Stimulated activated CD4-positive, alpha-beta T cell treated with anti-CD3 and anti-CD28 coated beads, Interleukin-1b, Interleukin-23, amount 100 ng/mL, for 4 hours (primary cell): ENCODE measurements around the gene TWNK.
A peak's percentile ranks its signal among the peaks of the same experiment; 100 is the strongest.

Source experiments
- DNase-seq, 2 donors: peaks; one replicate each; pipeline ENCODE4 v3.0.0-alpha.2; 2020; ENCODE audit warnings: low read depth in 2 of 2

TWNK gene

DNA sequence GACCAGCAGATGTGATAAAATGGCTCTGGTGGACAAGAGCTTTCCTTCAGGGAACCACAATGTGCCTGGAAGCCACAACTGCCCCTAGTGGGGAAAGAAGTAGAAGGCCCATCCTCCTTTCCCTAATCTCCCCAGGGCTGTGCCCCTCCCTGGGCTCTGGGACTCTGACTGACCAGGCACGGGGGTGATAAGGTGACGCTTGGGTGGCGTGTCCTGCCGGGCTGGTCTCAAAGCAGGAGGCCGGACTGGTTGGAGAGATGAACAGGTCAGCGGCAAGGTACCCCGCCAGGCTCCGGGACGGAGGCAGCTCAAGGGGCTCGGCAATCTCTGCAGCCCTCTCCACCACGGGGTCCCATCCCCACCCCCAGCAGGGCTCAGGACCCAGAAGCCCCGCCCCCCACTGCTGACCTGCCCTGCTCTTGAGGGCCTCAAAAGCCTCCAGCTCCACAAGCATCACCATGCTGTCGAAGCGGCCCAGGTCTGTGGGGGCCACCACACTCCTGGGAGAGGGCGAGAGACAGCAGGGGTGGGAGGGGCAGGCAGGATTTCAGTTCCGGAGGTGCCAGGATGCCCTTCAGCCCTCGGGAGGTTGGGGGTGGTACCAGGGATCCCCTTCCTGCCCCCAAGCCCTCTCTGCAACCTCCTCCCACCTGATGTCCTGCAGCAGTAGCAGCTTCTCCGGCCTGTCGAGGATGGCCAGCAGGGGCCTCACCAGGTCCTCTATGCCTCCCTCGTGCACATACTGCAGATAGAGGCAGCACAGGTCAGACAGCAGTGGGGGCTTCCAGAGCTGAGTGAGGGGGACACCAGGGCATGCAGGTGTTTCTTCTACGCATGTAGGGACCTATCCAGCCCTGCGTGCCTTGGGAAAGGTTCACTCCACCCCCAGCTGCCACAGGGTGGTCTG, 24.4 kb downstream of the TWNK start:
- no peak for DNase-seq

DNA sequence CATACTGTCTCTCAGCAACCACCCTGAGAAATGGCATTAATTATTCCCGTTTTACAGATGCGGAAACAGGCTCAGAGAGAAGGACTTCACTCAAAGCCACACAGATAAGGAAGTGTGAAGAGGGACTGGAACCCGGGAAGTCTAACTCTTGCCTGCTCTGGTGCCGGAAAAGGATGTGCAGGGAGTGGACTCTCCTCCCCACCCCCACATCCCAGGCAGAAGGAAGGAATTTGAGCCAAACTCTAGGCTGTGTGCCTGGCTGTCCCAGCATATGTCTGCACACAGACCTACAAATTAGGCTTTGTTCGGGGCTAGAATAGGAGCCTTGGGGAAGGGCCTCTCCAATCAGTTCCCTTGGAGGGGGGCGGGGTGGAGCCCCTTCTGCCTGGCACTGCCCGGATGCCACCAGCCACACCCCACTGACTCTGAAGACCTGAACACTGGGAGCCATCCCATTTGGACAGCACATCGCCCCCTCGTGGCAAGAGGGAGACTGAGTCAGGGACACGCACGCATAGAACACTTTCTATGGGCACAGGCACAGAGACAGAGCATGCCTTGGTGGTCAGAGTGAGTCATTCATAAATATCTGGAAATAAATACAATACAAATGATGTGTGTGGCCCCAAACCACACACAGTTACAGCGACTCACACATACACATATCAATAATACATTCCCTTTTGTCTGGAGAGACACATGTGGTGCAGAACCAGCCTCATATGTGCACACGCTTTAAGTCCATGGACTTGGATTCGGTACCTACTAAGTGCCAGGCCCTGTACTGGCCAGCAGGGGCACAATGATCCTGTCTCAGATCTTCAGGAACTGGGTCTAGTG, 25.4 kb downstream of the TWNK start:
- peak; percentile 64 to 69 for DNase-seq

DNA sequence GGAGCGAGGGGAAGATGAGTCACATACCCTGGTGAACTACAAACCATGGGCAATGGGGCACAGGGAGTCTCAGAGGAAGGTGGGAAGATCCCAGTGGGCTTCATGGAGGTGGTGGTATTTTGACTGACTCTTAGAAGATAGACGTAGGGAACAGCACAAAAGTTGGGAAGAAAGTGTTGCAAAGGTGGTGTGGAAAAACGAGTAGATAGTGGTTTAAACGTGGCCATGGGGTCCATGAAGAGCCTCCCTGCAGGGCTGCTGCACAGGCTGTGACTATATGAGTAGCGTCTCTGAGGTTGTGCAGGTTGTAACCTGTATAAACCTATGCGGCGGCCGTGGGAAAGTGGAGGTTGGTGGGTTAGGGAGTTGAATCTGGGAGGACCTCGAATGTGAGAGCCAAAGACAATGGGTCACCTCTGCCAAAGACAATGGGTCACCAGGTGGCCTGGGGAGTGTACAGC, 26.1 kb downstream of the TWNK start:
- DNase-seq = no peak

DNA sequence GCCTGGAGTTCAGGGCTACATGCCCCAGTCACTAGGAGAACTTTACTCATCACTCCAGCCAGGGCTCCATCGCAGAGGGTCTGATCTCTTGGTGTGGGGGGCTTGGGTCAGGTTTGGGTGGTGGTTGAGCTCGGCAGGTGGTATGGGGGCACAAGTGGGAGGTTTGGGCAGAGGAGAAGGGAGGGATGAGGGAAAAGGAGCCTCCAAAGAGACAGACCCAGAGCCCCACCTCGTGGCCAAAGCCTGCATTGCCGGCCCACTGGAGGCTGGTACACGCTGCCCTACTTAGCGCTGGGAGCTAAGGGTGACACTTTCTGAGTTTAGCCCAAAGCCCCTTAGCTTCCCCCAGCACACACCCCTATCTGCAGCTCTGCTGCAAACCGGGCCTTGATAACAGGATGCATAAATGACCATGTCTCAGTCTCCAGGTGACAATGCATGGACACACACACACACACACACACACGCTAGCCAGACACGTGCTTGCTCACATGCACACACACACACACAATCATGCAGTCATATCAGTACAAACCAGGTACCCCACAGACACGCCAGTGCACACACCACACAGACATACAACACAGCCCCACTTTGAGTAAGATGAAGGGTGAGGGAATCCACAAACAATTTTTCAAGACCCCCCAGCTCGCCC, 27.0 kb downstream of the TWNK start:
- DNase-seq = peak; percentile 64 to 73

DNA sequence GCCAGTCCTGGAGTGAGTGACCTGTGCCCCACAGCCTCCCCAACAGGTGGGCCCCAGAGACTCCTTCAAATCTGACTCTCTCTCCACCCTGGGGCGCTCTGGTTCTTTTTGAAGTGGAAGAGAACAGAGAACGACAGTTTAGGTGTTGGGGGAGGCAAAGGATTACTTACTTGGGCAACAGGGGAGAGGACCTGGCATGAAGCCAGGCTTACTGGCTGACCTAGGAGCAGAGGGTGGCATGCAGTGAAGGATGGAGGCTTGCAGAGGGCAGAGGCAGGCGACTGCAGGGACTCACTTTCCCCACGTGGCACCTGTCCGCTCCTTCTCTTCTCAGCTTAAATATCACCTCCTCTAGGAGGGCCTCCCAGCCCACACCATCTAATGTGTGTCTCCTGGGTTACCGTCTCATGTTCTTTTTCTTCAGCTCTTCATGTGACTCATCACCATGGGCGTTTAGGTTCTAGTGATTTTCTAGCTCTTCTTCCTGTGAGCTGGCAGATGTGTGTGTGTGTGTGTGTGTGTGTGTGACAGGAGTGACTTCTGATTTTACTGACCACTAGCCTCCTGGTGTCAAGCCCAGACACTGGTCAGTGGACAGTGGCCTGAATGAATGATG, 27.7 kb downstream of the TWNK start:
- DNase-seq = no peak

DNA sequence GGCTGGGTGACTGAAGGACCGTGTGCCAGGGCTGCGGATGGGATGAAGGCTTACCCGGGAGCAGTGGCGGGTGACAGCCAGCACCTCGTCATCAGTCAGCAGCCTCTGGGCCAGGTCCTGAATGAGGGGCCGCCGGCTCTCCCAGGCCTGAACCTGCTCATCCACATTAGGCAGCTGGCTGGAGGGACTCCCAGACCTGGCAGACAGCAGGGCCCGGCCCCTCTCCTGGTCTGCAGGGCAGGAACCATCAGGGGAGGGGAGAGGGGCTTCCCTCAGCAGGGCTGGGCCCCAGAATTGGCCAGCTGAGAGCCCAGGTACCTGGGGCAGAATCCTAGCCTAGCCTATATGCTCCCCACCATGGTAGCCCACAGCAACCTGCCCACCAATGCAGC, 28.2 kb downstream of the TWNK start:
- no peak for DNase-seq

DNA sequence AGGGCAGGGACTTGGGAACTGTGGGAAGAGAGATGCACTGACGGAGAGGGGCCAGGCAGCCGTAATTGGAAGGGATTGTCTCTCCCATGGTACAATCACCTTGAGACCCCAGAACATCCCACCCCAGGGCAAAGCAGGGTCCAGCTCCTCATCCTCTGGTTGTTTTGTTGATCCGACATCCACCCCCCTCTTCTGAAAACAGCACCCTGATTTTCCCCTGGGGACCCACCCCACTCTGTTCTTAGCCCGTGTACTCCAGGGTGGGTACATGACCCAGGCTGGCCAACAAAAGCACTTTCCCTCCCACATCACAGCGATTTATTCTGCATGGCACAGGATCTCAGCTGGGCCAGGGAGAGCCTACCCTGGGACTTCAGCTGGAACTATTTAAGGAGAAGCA, 29.5 kb downstream of the TWNK start:
- no peak for DNase-seq

DNA sequence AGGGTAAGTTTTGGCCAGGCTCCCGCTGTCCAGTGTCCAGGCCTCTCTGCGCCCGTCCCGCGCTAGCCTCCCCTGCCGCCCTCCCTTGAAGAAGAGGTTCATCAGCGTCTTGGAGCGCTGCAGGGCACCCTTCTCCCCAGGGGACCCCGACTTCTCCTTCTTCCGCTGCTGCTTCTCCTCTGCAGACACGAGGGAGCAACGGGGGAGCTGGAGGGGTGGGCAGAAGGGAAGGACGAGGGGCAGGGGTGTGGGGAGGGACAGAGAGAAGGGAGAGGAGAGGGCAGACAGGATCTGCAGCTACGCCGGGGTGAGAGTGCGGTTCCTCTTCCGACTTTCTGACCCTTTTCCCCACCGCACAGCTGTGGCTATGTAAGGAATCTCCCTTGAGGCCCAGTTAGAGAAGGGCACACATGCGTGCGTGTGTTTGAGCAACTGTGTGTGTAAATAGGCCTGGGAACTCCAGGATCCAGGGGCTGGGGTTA, 30.8 kb downstream of the TWNK start:
- DNase-seq = no peak

DNA sequence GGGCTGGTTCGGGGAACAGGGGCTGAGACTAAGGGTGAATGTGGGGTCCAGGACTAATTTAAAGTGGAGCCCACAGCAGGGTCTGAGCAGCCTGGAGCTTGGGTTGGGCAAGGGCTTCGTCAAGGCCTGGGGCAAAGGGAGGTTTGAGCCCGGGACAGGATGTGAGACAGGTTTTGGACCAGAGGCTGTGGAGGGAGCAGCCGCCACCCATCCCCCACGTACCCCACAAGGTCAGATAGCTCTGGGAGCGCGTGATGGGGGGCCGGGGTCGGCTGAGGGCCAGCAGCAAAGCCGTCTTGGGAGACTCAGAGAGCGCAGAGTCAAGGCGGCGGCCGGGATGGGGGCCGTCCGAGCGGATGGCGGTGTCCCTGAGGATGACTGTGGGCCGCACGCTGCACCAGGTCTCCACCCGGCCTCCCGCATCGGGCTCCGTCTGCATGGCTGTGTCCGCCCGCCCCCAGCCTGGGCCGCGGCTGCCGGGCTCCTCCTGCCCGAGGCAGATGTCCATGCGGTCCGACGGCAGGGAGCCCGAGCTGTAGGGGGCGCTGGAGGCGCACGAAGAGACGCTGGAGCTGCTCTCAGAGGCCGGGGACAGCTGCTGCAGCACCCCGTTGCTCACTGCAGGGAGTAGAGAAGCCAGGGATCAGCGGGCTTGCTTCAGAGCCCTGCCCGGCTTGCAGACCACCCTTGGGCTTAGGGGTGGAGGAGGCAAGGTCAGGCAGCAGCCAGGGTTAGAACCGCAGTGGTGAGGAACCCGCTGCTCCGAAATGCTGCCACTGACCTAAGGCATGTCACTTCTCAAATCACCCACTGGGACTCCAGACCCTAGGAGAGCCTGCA, 31.5 kb downstream of the TWNK start:
- peak; percentile 63 to 68 for DNase-seq

DNA sequence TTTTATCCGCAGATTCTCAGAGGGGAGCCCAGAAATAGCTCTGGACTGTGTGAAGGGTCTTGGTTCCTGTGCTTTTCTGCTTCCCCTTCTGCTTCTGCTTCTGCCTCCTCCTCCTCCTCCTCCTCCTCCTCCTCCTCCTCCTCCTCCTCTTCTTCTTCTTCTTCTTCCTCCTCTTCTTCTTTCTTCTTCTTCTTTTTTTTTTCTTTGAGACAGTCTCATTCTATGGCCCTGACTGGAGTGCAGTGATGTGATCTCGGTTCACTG, 32.0 kb downstream of the TWNK start:
- DNase-seq = no peak

DNA sequence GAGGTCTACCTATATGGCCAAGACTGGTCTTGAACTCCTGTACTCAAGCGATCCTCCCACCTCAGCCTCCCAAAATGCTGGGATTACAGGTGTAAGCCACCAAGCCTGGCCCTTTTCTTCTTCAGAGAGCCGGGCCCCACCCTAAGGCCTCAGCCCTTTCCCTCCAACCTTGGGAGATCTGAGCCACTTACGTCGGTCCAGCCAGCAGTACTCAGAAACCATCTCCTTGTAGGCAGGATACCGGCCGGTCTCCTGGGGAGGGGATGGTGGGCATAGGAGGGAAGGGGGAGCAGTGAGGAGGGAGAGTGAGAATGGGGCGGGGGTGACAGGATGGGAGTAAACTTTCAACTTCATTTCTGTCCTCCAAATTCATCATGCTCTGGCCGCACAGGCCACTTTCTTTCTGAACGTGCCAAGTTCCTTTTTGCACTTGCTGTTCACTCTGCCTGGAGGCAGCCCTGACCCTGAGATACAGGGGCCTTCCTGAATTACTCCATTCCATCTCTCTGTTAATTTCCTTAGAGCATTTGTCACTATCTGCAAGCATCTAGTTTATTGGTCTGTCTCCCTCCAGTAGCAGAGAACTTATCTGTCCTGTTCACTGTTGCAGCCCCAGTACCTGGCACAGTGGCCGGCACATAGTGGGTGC, 33.2 kb downstream of the TWNK start:
- no peak for DNase-seq

DNA sequence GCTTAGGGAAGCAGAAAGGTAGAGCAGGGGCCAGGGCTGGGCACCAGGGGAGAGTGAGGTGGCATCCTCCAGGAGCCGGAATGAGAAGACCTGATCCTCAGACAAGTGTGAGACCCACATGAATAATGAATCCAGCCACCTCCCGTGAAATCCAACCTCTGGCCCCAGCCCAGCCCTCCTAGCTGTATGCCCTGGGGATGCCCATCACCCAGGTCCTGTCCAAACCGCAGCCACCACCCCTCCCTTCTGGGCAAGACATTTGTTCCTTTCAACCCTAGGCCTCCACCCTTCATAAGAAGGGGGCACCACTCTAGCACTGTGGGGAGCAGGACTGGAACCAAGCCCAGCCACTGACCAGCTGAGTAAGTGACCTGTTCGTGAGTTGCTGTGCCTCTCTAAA, 33.9 kb downstream of the TWNK start:
- no peak for DNase-seq

DNA sequence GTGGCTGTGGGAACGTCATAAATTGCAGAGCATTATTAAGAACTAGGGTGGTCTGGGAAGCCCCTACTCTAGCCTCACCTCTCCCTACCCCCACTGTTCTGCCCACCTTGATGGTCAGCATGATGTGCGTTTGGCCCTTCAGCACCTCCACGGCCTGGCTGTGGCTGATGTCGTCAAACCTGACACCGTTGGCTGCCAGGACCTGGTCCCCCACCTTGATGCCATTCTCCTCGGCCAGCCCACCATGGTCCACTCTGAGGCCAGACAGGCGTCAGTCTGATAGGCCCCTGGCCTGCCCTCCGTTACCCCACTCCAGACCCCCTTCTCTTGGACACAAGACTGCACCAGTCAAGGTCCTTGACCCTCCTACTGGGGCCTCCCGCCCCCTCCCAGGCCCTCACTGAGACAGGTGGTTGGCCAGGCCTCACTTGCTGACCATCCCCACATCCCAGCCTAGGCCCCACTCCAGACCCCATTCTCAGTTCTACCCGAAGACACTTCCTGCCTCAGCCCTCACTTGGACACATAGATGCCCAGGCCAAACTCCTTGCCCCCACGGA, 34.4 kb downstream of the TWNK start:
- no peak for DNase-seq

DNA sequence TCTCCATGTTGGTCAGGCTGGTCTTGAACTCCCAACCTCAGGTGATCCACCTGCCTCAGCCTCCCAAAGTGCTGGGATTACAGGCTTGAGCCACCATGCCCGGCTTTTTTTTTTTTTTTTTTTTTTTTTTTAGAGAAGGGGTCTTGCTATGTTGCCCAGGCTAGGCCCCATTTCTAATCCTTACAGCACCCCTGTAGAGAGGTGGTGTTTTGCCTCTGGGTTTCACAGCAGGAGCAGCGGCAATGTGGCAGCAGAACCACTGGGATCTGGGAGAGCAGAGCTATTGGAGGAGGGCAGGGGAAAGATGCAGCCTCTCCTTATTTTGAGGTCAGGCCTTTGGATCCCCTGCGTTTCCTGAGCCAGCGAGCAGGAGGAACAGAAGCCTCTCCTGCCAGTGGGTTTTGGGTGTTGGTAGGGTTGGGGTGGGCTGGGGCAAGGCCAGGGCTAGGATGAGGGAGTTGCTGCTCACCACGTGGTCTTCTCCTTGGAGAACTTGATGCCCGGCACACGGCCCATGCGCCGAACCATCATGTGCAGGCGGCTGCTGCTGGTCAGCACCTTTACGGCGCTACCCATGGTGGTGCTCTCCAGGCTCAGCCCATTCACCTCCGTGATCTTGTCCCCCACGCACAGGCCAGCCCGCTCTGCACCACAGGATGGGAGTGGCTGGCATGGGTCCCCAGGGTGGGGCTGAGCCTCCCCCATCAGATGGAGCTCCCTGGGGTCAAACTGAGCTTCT, 35.8 kb downstream of the TWNK start:
- DNase-seq = no peak

DNA sequence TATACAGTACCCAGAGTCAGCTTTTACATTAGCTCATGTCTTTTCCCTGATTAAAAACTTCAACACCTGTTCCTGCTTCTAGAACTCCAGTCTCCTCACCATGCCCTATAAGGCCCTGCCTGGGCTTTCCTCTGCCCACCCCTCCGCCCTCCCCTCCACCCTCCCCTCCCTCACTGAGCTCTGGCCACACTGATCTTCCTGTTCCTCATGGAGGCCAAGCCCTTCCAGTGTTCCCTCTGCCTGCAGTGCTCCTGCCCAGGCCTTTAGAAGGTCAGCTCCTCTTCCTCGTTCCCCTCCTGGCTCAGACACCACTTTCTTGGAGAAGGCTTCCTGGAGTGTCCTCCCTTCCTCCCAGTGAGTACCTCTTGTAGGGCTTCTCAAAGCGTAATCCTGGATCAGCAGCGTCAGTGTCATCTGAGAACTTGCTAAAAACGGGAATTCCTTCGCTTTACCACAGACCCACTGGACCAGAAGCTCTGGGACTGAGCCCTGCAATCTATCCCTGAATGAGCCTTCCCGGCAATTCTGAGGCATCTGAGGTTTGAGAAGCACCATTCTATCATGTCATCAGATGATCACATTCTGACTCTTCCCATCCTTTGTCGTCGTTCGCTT, 39.9 kb downstream of the TWNK start:
- no peak for DNase-seq

DNA sequence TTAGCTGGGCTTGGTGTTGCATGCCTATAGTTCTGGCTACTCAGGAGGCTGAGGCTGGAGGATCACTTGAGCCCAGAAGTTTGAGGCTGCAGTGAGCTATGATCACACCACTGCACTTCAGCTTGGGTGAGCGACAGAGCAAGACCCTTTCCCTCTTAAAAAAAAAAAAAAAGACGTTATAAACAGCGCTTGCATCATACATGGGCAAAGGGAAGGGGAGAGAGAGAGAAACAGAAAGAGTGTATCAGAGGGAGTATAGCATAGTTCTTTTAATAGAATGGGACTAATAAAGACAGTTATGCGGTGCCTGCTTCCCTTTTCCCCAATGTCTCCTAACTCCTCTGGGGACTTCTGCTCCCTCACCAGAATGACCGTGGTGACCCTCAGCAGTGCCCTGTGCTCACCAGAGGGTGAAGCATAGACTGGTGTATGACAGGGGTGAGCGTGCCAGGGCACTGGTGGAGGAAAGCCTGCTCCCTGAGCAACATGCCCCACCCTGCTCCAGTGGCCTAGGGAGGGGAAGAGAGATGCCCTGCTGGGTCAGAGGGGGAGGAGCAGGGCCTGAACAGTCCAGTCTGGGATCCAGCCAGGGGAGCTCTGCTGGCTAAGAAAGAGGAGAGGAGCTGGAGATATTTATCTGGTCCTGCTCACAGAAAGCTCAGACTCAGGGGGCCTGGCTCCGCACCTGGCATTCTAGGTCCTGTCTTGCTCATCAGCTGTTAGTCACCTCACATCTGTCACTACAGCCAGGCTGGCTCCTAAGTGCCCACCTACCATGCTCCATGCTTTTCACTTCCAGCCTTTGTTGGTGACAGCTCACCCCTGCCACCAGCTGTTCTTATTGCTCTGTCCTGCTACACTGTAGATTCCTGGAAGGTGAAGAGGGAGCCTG, 41.3 kb downstream of the TWNK start:
- no peak for DNase-seq

DNA sequence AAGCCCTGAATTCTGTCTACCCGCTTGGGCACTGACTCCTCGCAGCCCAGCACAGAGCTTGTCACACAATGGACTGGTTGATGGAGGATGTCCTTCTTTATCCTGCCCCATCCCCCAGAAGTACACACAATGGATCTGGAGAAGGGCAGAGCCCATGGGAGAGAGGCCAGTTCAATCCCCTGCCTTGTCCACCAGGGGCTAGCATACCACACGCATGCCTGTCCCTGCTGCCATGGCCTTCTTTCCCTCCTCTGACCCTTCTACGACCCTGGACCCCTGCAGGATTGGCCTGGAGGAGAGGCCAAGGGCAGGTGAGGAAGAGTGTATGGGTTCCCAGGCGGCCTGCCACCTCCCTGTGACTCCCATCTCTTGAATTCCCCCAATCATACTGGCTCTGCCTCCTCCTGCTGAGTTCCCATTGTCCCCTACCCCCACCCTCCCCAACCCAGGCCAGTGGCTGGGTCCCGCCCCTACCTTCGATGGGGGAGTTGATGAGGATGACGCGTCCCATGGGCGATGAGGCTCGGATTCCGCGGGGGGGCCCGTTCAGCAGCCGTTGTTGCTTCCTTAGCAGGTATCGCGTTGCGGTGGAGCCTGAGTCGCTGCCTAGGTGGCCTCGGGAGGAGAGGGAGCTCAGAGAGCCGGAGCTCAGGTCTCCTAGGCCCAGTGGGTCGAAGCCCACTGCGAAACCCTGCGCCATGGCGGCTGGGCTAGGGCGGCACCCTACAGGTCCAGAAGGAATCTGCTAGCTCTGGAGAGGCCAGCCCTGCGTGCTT, 42.4 kb downstream of the TWNK start:
- no peak for DNase-seq
